ENCODE measurements around the gene UBE2R2.
"Not testable (repeated sequence)": the region's sequence is repeated elsewhere in the genome, so short reads cannot be mapped to it uniquely, and the experiment has no call there.

Gene UBE2R2

GRCh38 chr9:33869243-33869642, 52.3 kb downstream of the UBE2R2 start:
- not testable (repeated sequence) for H3K27ac Mint-ChIP-seq; H3K4me1 Mint-ChIP-seq (ENCODE audit: low read depth); H3K36me3 Mint-ChIP-seq (ENCODE audit: low read depth); H3K4me3 Mint-ChIP-seq; H3K9me3 Mint-ChIP-seq; H3K27me3 Mint-ChIP-seq (ENCODE audit: low read depth)

- Mint-ChIP-seq H3K4me1 (ENCODE audit: low read depth) (peaks cover 15% of the 10 kb centered on the region), H3K9me3 (no peaks in the 10 kb centered on the region), H3K4me3 (no peak overlapping the region), H3K27me3 (ENCODE audit: low read depth) (no peaks in the 10 kb centered on the region), H3K36me3 (ENCODE audit: low read depth) (no peaks in the 10 kb centered on the region), H3K27ac (no peak overlapping the region)
Measured at GRCh38 chr9:33877727-33878489, 60.9 kb downstream of the UBE2R2 start.

DNA sequence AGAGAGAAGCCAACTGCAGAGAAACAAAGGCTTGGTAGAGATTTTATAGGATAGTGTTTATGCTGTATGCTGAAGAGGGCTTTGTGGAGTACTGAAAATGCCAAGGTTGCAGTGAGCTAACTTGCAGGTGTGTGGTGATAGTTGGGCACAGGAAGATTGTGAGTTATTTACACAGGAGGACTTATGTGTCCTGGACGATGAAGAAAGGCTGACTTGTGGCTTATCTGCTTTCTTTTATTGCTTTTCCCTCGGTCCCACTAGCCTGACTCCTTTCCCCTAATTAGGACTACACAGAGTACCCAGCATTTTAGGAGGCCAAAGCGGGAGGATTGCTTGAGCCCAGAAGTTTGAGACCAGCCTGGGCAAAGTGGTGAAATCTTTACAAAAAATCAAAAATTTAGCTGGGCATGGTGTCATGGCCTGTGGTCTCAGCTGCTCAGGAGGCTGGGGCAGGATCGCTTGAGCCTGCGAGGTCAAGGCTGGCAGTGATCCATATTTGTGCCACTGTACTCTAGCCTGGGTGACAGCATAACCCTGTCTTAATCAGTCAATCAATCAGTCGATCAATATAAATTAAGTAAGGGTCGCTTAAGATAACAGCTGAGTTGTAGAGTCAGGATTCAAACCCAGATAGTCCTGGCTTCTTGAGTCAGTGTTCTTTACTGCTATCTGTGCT, 61.9 kb downstream of the UBE2R2 start:
- Mint-ChIP-seq H3K27ac (no peak overlapping the region), H3K27me3 (ENCODE audit: low read depth) (no peaks in the 10 kb centered on the region), H3K4me1 (ENCODE audit: low read depth) (peaks cover 15% of the 10 kb centered on the region), H3K36me3 (ENCODE audit: low read depth) (no peaks in the 10 kb centered on the region), H3K9me3 (no peaks in the 10 kb centered on the region), H3K4me3 (no peak overlapping the region)

- no peaks in the 10 kb centered on the region for H3K27me3 Mint-ChIP-seq (ENCODE audit: low read depth)
- H3K36me3 Mint-ChIP-seq (ENCODE audit: low read depth): no peaks in the 10 kb centered on the region
- H3K9me3 Mint-ChIP-seq: no peaks in the 10 kb centered on the region
- H3K4me3 Mint-ChIP-seq: no peak overlapping the region
- H3K27ac Mint-ChIP-seq: no peak overlapping the region
- peaks cover 15% of the 10 kb centered on the region for H3K4me1 Mint-ChIP-seq (ENCODE audit: low read depth)
Measured at GRCh38 chr9:33880211-33881089, 63.5 kb downstream of the UBE2R2 start.

GRCh38 chr9:33881635-33882034, 64.7 kb downstream of the UBE2R2 start:
- no peaks in the 10 kb centered on the region for H3K27me3 Mint-ChIP-seq (ENCODE audit: low read depth)
- no peak overlapping the region for H3K4me3 Mint-ChIP-seq
- no peak overlapping the region for H3K27ac Mint-ChIP-seq
- H3K36me3 Mint-ChIP-seq (ENCODE audit: low read depth): peaks cover under 1% of the 10 kb centered on the region
- H3K9me3 Mint-ChIP-seq: no peaks in the 10 kb centered on the region
- peaks cover 15% of the 10 kb centered on the region for H3K4me1 Mint-ChIP-seq (ENCODE audit: low read depth)

GRCh38 chr9:33884856-33885701, 68.1 kb downstream of the UBE2R2 start:
- H3K4me3 Mint-ChIP-seq: no peak overlapping the region
- no peak overlapping the region for H3K27ac Mint-ChIP-seq
- H3K36me3 Mint-ChIP-seq (ENCODE audit: low read depth): peaks cover 4% of the 10 kb centered on the region
- no peaks in the 10 kb centered on the region for H3K27me3 Mint-ChIP-seq (ENCODE audit: low read depth)
- no peaks in the 10 kb centered on the region for H3K9me3 Mint-ChIP-seq
- H3K4me1 Mint-ChIP-seq (ENCODE audit: low read depth): peaks cover 12% of the 10 kb centered on the region

- no peaks in the 10 kb centered on the region for H3K27me3 Mint-ChIP-seq (ENCODE audit: low read depth)
- H3K4me1 Mint-ChIP-seq (ENCODE audit: low read depth): peaks cover 6% of the 10 kb centered on the region
- no peaks in the 10 kb centered on the region for H3K9me3 Mint-ChIP-seq
- H3K4me3 Mint-ChIP-seq: no peak overlapping the region
- H3K36me3 Mint-ChIP-seq (ENCODE audit: low read depth): peaks cover 6% of the 10 kb centered on the region
- no peak overlapping the region for H3K27ac Mint-ChIP-seq
Measured at GRCh38 chr9:33885948-33886347, 69.0 kb downstream of the UBE2R2 start.

DNA sequence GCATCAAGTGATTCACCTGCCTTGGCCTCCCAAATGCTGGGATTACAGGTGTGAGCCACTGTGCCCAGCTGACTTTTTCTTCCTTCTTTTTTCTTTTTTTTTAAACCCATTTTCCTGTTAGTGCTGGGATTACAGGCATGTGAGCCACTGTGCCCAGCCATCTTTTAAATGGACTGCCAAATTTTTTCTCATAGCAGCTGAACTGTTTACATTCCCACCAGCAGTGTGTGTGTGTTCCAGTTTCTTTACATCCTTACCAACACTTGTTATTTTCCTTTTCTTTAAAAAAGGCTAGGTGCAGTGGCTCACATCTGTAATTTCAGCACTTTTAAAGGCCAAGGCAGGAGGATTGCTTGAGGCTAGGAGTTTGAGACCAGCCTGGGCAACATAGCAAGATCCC, 76.9 kb downstream of the UBE2R2 start:
- Mint-ChIP-seq H3K4me3 (no peak overlapping the region), H3K36me3 (ENCODE audit: low read depth) (peaks cover 8% of the 10 kb centered on the region), H3K9me3 (no peaks in the 10 kb centered on the region), H3K27ac (no peak overlapping the region), H3K27me3 (ENCODE audit: low read depth) (no peaks in the 10 kb centered on the region), H3K4me1 (ENCODE audit: low read depth) (peaks cover 3% of the 10 kb centered on the region)

DNA sequence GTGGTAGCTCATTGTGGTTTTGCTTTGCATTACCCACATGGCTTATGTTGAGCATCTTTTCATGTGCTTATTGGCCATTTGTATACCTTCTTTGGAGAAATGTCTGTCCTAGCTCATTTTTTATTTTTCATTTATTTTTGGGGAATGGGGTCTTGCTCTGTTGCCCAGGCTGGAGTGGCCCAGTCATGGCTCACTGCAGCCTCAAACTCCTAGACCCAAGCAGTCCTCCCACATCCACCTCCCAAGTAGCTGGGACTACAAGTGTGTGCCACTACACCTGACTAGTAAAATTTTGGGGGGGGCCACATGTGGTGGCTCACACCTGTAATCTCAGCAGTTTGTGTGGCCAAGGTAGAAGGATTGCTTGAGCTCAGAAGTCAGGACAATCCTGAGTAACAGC, 77.4 kb downstream of the UBE2R2 start:
- no peaks in the 10 kb centered on the region for H3K9me3 Mint-ChIP-seq

GRCh38 chr9:33903157-33903780, 86.3 kb downstream of the UBE2R2 start:
- no peak overlapping the region for H3K27ac Mint-ChIP-seq
- H3K4me3 Mint-ChIP-seq: no peak overlapping the region
- H3K4me1 Mint-ChIP-seq (ENCODE audit: low read depth): peaks cover 20% of the 10 kb centered on the region
- no peaks in the 10 kb centered on the region for H3K9me3 Mint-ChIP-seq
- peaks cover 22% of the 10 kb centered on the region for H3K36me3 Mint-ChIP-seq (ENCODE audit: low read depth)
- H3K27me3 Mint-ChIP-seq (ENCODE audit: low read depth): no peaks in the 10 kb centered on the region

More for the DNA sequence above, 77.4 kb downstream of the UBE2R2 start:
- Mint-ChIP-seq H3K27ac (no peak overlapping the region), H3K27me3 (ENCODE audit: low read depth) (no peaks in the 10 kb centered on the region), H3K4me3 (no peak overlapping the region), H3K36me3 (ENCODE audit: low read depth) (peaks cover 8% of the 10 kb centered on the region), H3K4me1 (ENCODE audit: low read depth) (peaks cover 3% of the 10 kb centered on the region)

GRCh38 chr9:33905137-33905536, 88.2 kb downstream of the UBE2R2 start:
- H3K9me3 Mint-ChIP-seq: no peaks in the 10 kb centered on the region
- no peak overlapping the region for H3K27ac Mint-ChIP-seq
- H3K36me3 Mint-ChIP-seq (ENCODE audit: low read depth): peaks cover 22% of the 10 kb centered on the region
- no peak overlapping the region for H3K4me3 Mint-ChIP-seq
- H3K27me3 Mint-ChIP-seq (ENCODE audit: low read depth): no peaks in the 10 kb centered on the region
- H3K4me1 Mint-ChIP-seq (ENCODE audit: low read depth): peaks cover 20% of the 10 kb centered on the region

- Mint-ChIP-seq H3K4me1 (ENCODE audit: low read depth) (peaks cover 17% of the 10 kb centered on the region), H3K9me3 (no peaks in the 10 kb centered on the region), H3K36me3 (ENCODE audit: low read depth) (peaks cover 18% of the 10 kb centered on the region), H3K27me3 (ENCODE audit: low read depth) (no peaks in the 10 kb centered on the region), H3K4me3 (no peak overlapping the region), H3K27ac (no peak overlapping the region)
Measured at GRCh38 chr9:33906769-33907168, 89.8 kb downstream of the UBE2R2 start.

DNA sequence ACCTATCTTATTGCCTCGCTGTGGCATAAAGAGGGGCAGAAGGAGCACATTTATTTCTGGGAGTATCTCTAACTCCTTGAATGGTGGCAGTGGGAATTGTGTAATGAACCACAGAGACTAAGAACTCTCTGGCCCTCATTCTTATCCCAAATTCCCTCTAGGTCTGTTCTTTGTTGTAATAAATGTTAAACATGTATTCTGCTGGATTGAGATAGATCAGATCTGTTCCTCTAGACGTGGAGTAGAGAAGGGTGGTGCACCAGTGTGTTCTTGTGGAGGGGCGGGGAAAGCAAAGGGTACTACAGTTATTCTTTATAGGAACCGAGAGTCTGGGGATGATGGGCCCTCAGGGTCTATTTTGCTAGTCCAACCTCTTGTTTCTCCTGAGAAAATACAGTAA, 90.4 kb downstream of the UBE2R2 start:
- Mint-ChIP-seq H3K36me3 (ENCODE audit: low read depth) (peaks cover 18% of the 10 kb centered on the region), H3K4me1 (ENCODE audit: low read depth) (peaks cover 17% of the 10 kb centered on the region), H3K27ac (peak overlapping the region; percentile 41), H3K9me3 (no peaks in the 10 kb centered on the region), H3K27me3 (ENCODE audit: low read depth) (no peaks in the 10 kb centered on the region), H3K4me3 (no peak overlapping the region)

All from T-helper 1 cell treated with Interleukin-12 subunit alpha and Interleukin-12 subunit beta and Interleukin-4 antibody, amounts not matched to agents 30 μg/mL and 1 μg/mL, for 36 hours (primary cell).